HG03196 (cell line): ENCODE data around the gene FAM131A.

Source experiments
- ATAC-seq: cut with Tn5 transposase; IDR thresholded peaks from one replicate; pipeline ENCODE4 v1.9.1; 2021; ENCODE audit not compliant: unreplicated experiment

Gene FAM131A

GRCh38 chr3:184354754-184355153 is 17.4 kb downstream of the FAM131A start:
- no peak for ATAC-seq

GRCh38 chr3:184355261-184356040 is 18.1 kb downstream of the FAM131A start:
- no peak for ATAC-seq

GRCh38 chr3:184357248-184358123 is 20.1 kb downstream of the FAM131A start:
- no peak for ATAC-seq

- no peak for ATAC-seq
Observed at GRCh38 chr3:184358124-184358767, 20.8 kb downstream of the FAM131A start.

GRCh38 chr3:184358921-184359350 is 21.5 kb downstream of the FAM131A start:
- ATAC-seq, result no peak

GRCh38 chr3:184359610-184360009 is 22.2 kb downstream of the FAM131A start:
- ATAC-seq, result no peak

- no peak for ATAC-seq
Observed at GRCh38 chr3:184360070-184360928, 22.9 kb downstream of the FAM131A start.

- ATAC-seq, result peak; percentile 5
Observed at GRCh38 chr3:184360929-184361531, 23.6 kb downstream of the FAM131A start.

GRCh38 chr3:184361532-184361931 is 24.1 kb downstream of the FAM131A start, which contains the start of the genes CLCN2 and POLR2H:
Gene CLCN2, minus strand, starts transcription at chr3:184361605. Its CDS starts 126 bp downstream, at chr3:184361479.
Gene POLR2H, plus strand, starts transcription at chr3:184361710. Its CDS starts 1,783 bp downstream, at chr3:184363493.
- peak; percentile 44 for ATAC-seq

GRCh38 chr3:184361932-184362667 is 24.7 kb downstream of the FAM131A start:
- peak; percentile 11 for ATAC-seq

- peak; percentile 85 for ATAC-seq
Observed at GRCh38 chr3:184362668-184363546, 25.5 kb downstream of the FAM131A start.

- ATAC-seq, result no peak
Observed at GRCh38 chr3:184366619-184367289, 29.4 kb downstream of the FAM131A start.

GRCh38 chr3:184368116-184368515 is 30.7 kb downstream of the FAM131A start:
- no peak for ATAC-seq

- ATAC-seq, result no peak
Observed at GRCh38 chr3:184368586-184369183, 31.3 kb downstream of the FAM131A start.

GRCh38 chr3:184371570-184372018 is 34.2 kb downstream of the FAM131A start:
- no peak for ATAC-seq

GRCh38 chr3:184372296-184372821 is 35.0 kb downstream of the FAM131A start:
- no peak for ATAC-seq

- no peak for ATAC-seq
Observed at GRCh38 chr3:184372911-184373310, 35.5 kb downstream of the FAM131A start.
